ENCODE results near the gene MED14. TPM values are rescaled to one million over a fixed set of nuclear protein-coding genes. Genes with fewer than 3 reads are reported as not detected.

Gene MED14
- total and polyA plus RNA-seq, 10 of the 15 experiments (the other 5 are each of a cell fraction or from before 2014, with no cell fraction given) = 8.8 to 99.4 (median 29.4) TPM

- FAIRE-seq = no peak
- SMC1A ChIA-PET (ENCODE audit: uncharacterized antibody, unreplicated experiment) = no interaction called here
- WGBS (ENCODE audit: insufficient coverage, insufficient replicate concordance, low lambda C conversion rate, missing lambda C conversion rate) = 83% methylated on average over 8 of the region's 8 CpGs
- H3K36me3 ChIP-seq (ENCODE audit: control insufficient read depth in 2 of 2, insufficient read depth in 2 of 2, low read length in 1 of 2) = peaks cover 3 to 6% of the 10 kb centered on the region in 2 experiments; a peak in 3 of 4 replicates
- ATAC-seq = no peak; the same call in 2 of the 3 replicates
- CTCF ChIA-PET = no interaction called here
- H3K4me3 ChIP-seq = no peak overlapping the region
- no peaks in the 10 kb centered on the region for H3K27me3 ChIP-seq (replicated peaks in 1 of 2; ENCODE audit: control insufficient read depth in 2 of 2, insufficient read depth in 2 of 2, low read length in 1 of 2)
- H3K4me2 ChIP-seq (ENCODE audit: control insufficient read depth, insufficient read depth) = no peak overlapping the region
- POLR2A ChIA-PET = interaction anchor here (1.2 kb wide), 1 partner anchor 9 kb away, joined by 3 read pairs; no protein-coding TSS in a partner anchor
- H2AFZ ChIP-seq (ENCODE audit: control insufficient read depth, low read depth, low read length) = no peak overlapping the region
- in situ Hi-C loops (cut with MboI) (no loop called here), intact Hi-C loops (cut with micrococcal nuclease; ENCODE audit: unreplicated experiment) (no loop called here)
- H3K4me1 ChIP-seq (ENCODE audit: control insufficient read depth, insufficient read depth, low read length) = no peaks in the 10 kb centered on the region
- H3K9ac ChIP-seq (ENCODE audit: control insufficient read depth, insufficient read depth, low read length) = no peak overlapping the region
- no peaks in the 10 kb centered on the region; the same call in 2 of the 3 replicates for H3K9me3 ChIP-seq (replicated peaks; ENCODE audit: control insufficient read depth, insufficient read depth, low read length)
- RAD21 ChIA-PET (ENCODE audit: unreplicated experiment) = no interaction called here
- H3K79me2 ChIP-seq (ENCODE audit: control insufficient read depth, insufficient read depth, low read length) = peaks cover 31% of the 10 kb centered on the region
- BruUV-seq (replicated peaks) = no TSS peak
- no peak overlapping the region for H3K27ac ChIP-seq (ENCODE audit: control insufficient read depth, insufficient read depth)
- no peak for TF ChIP-seq BCL3 (IDR thresholded peaks at IDR 0.05; ENCODE audit: borderline replicate concordance, insufficient read depth, low read depth, low read length, poor library complexity, severe bottlenecking)
- TF ChIP-seq STAT3 (IDR thresholded peaks at IDR 0.05; ENCODE audit: low read depth, low read length) = no peak
- no peak for TF ChIP-seq RUNX3 (IDR thresholded peaks at IDR 0.05; ENCODE audit: low read length)
- TF ChIP-seq BHLHE40 (IDR thresholded peaks at IDR 0.05; ENCODE audit: borderline replicate concordance in 1 of 2, low read depth in 2 of 2, low read length in 1 of 2) = no peak
- TF ChIP-seq GATAD2B (conservative IDR thresholded peaks at IDR 0.05; ENCODE audit: low read depth) = no peak
- TF ChIP-seq POU2F2 (IDR thresholded peaks at IDR 0.05; ENCODE audit: borderline replicate concordance, low read depth, low read length) = no peak
- TF ChIP-seq NR2C1 (IDR thresholded peaks at IDR 0.05) = no peak
- no peak for TF ChIP-seq SP1 (IDR thresholded peaks at IDR 0.05; ENCODE audit: low read depth, low read length)
- TF ChIP-seq SKIL (IDR thresholded peaks at IDR 0.05; ENCODE audit: low read depth, poor library complexity, severe bottlenecking) = no peak
- no peak for TF ChIP-seq SMARCA5 (IDR thresholded peaks at IDR 0.05)
- no peak for TF ChIP-seq SUPT20H (IDR thresholded peaks at IDR 0.05; ENCODE audit: borderline replicate concordance, control insufficient read depth, low read depth, low read length)
- no peak for TF ChIP-seq SIN3A (IDR thresholded peaks at IDR 0.05; ENCODE audit: low read depth, low read length)
- TF ChIP-seq HDGF (IDR thresholded peaks at IDR 0.05) = no peak
- TF ChIP-seq SMAD1 (IDR thresholded peaks at IDR 0.05; ENCODE audit: low read depth, partially characterized antibody) = no peak
- no peak for DNase-seq (ENCODE audit: low read depth, low spot score)
- H4K20me1 ChIP-seq (ENCODE audit: control insufficient read depth, insufficient read depth) = no peaks in the 10 kb centered on the region
Observed at GRCh38 chrX:40720792-40721191, 14.6 kb downstream of the MED14 start.

Data from GM12878 (cell line).